Measurements from ENCODE around the gene TAF1A. TPM values are rescaled to one million over a fixed set of nuclear protein-coding genes. Genes with fewer than 3 reads are reported as not detected.

TAF1A gene
- polyA plus RNA-seq, 1 donor = 12.2 TPM

- no peaks in the 10 kb centered on the region for H3K4me1 ChIP-seq (ENCODE audit: control insufficient read depth, insufficient read depth, low read length)
- no peak overlapping the region for H3K27ac ChIP-seq (ENCODE audit: low read length)
- WGBS (ENCODE audit: insufficient coverage, low lambda C conversion rate) = 100% methylated on average over 1 of the region's 1 CpG
- H3K4me3 ChIP-seq (ENCODE audit: low read length) = no peak overlapping the region
- H3K9me3 ChIP-seq (ENCODE audit: control insufficient read depth, low read depth, low read length) = peaks cover 3% of the 10 kb centered on the region
- no peak for DNase-seq
- H3K27me3 ChIP-seq (ENCODE audit: control insufficient read depth, insufficient read depth, low read length) = no peaks in the 10 kb centered on the region
- no peaks in the 10 kb centered on the region for H3K36me3 ChIP-seq (ENCODE audit: control insufficient read depth, insufficient read depth, low read length)
These were observed 10.5 kb upstream of the TAF1A start for GRCh38 chr1:222600281-222600680.

DNA sequence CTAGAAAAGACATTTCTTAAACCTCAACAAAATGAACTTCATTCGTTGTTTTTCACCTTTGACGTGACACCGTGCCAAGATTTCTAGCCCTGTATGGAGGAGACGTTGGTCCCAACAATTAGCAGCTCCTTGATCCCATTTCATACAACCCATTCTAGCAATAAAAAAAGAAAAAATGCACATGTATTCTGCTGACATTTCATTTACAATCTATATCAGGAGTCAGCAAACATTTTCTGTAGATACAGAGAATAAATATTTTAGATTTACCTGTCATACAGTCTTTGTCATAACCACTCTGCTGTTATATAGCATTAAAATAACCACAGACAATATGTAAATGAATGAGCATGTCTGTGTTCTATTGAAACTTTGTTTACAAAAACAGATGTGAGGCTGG, 7.0 kb upstream of the TAF1A start:
- Histone ChIP-seq H3K4me1 (ENCODE audit: control insufficient read depth, insufficient read depth, low read length) (no peaks in the 10 kb centered on the region), H3K27ac (ENCODE audit: low read length) (no peak overlapping the region), H3K9me3 (ENCODE audit: control insufficient read depth, low read depth, low read length) (peaks cover 3% of the 10 kb centered on the region), H3K4me3 (ENCODE audit: low read length) (no peak overlapping the region), H3K36me3 (ENCODE audit: control insufficient read depth, insufficient read depth, low read length) (no peaks in the 10 kb centered on the region), H3K27me3 (ENCODE audit: control insufficient read depth, insufficient read depth, low read length) (no peaks in the 10 kb centered on the region)
- no CpG with 5 or more reads among the region's 4 CpGs for WGBS (ENCODE audit: insufficient coverage, low lambda C conversion rate)
- no peak for DNase-seq

DNA sequence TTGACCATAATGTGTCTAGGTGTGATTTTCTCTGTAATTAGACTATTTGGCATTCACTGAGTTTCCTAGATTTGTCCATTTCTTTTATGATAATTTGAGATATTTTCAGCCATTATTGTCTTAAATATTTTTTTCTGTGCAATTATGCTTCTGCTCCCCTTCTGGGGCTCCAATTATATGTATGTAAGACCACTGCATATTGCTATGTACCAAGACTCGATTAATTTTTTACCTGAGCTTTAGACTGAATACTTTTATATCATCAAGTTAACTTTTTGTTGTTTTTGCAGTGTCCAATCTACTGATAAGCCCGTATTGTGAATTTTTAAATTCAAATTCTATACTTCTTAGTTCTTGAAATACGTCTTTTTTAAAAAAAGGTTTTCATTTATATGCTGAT, 5.1 kb upstream of the TAF1A start:
- Histone ChIP-seq H3K27me3 (ENCODE audit: control insufficient read depth, insufficient read depth, low read length) (no peaks in the 10 kb centered on the region), H3K36me3 (ENCODE audit: control insufficient read depth, insufficient read depth, low read length) (no peaks in the 10 kb centered on the region), H3K4me3 (ENCODE audit: low read length) (no peak overlapping the region), H3K9me3 (ENCODE audit: control insufficient read depth, low read depth, low read length) (peaks cover 3% of the 10 kb centered on the region), H3K4me1 (ENCODE audit: control insufficient read depth, insufficient read depth, low read length) (peaks cover 4% of the 10 kb centered on the region), H3K27ac (ENCODE audit: low read length) (no peak overlapping the region)
- DNase-seq = no peak
- WGBS (ENCODE audit: insufficient coverage, low lambda C conversion rate) = 91% methylated on average over 3 of the region's 3 CpGs

DNA sequence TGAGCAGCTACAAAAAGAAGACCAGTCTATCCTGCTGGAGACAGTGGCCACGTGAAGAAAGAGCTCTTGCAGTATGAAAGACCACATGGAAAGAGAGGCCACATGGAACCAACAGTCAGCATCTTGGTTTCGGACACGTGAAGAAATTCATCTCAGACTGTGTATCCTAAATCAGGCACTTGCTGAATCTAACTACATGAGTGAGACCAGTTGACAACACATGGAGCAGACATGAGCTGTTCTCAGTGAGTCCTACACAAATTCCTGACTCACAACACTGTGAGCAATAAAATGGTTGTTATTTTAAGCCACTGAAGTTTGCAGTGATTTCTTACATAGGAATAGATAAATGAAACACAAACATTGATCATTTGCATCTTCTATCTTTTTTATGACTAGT, 2.4 kb upstream of the TAF1A start:
- Histone ChIP-seq H3K4me1 (ENCODE audit: control insufficient read depth, insufficient read depth, low read length) (peaks cover 4% of the 10 kb centered on the region), H3K27ac (ENCODE audit: low read length) (no peak overlapping the region), H3K27me3 (ENCODE audit: control insufficient read depth, insufficient read depth, low read length) (no peaks in the 10 kb centered on the region), H3K9me3 (ENCODE audit: control insufficient read depth, low read depth, low read length) (peaks cover 3% of the 10 kb centered on the region), H3K4me3 (ENCODE audit: low read length) (no peak overlapping the region), H3K36me3 (ENCODE audit: control insufficient read depth, insufficient read depth, low read length) (peaks cover 3% of the 10 kb centered on the region)
- no CpG with 5 or more reads among the region's 3 CpGs for WGBS (ENCODE audit: insufficient coverage, low lambda C conversion rate)
- DNase-seq = no peak

GRCh38 chr1:222588135-222588534, 1.6 kb downstream of the TAF1A start:
- no peak overlapping the region for H3K4me3 ChIP-seq (ENCODE audit: low read length)
- H3K27me3 ChIP-seq (ENCODE audit: control insufficient read depth, insufficient read depth, low read length) = no peaks in the 10 kb centered on the region

GRCh38 chr1:222586842-222587241, 2.9 kb downstream of the TAF1A start:
- no CpG with 5 or more reads among the region's 2 CpGs for WGBS (ENCODE audit: insufficient coverage, low lambda C conversion rate)
- Histone ChIP-seq H3K27me3 (ENCODE audit: control insufficient read depth, insufficient read depth, low read length) (no peaks in the 10 kb centered on the region), H3K27ac (ENCODE audit: low read length) (no peak overlapping the region), H3K4me1 (ENCODE audit: control insufficient read depth, insufficient read depth, low read length) (peaks cover 4% of the 10 kb centered on the region), H3K36me3 (ENCODE audit: control insufficient read depth, insufficient read depth, low read length) (peaks cover 22% of the 10 kb centered on the region), H3K9me3 (ENCODE audit: control insufficient read depth, low read depth, low read length) (no peaks in the 10 kb centered on the region), H3K4me3 (ENCODE audit: low read length) (no peak overlapping the region)
- no peak for DNase-seq

More at GRCh38 chr1:222588135-222588534, 1.6 kb downstream of the TAF1A start:
- peaks cover 4% of the 10 kb centered on the region for H3K4me1 ChIP-seq (ENCODE audit: control insufficient read depth, insufficient read depth, low read length)
- DNase-seq = no peak
- WGBS (ENCODE audit: insufficient coverage, low lambda C conversion rate) = no CpG with 5 or more reads among the region's 1 CpG
- H3K9me3 ChIP-seq (ENCODE audit: control insufficient read depth, low read depth, low read length) = no peaks in the 10 kb centered on the region
- no peak overlapping the region for H3K27ac ChIP-seq (ENCODE audit: low read length)
- H3K36me3 ChIP-seq (ENCODE audit: control insufficient read depth, insufficient read depth, low read length) = peaks cover 11% of the 10 kb centered on the region

- H3K4me3 ChIP-seq (ENCODE audit: low read length) = no peak overlapping the region
- WGBS (ENCODE audit: insufficient coverage, low lambda C conversion rate) = 95% methylated on average over 5 of the region's 5 CpGs
- H3K27ac ChIP-seq (ENCODE audit: low read length) = no peak overlapping the region
- H3K9me3 ChIP-seq (ENCODE audit: control insufficient read depth, low read depth, low read length) = no peaks in the 10 kb centered on the region
- H3K36me3 ChIP-seq (ENCODE audit: control insufficient read depth, insufficient read depth, low read length) = peaks cover 26% of the 10 kb centered on the region
- no peaks in the 10 kb centered on the region for H3K4me1 ChIP-seq (ENCODE audit: control insufficient read depth, insufficient read depth, low read length)
- DNase-seq = no peak
- H3K27me3 ChIP-seq (ENCODE audit: control insufficient read depth, insufficient read depth, low read length) = no peaks in the 10 kb centered on the region
These were observed 6.7 kb downstream of the TAF1A start for GRCh38 chr1:222583079-222583478.

DNA sequence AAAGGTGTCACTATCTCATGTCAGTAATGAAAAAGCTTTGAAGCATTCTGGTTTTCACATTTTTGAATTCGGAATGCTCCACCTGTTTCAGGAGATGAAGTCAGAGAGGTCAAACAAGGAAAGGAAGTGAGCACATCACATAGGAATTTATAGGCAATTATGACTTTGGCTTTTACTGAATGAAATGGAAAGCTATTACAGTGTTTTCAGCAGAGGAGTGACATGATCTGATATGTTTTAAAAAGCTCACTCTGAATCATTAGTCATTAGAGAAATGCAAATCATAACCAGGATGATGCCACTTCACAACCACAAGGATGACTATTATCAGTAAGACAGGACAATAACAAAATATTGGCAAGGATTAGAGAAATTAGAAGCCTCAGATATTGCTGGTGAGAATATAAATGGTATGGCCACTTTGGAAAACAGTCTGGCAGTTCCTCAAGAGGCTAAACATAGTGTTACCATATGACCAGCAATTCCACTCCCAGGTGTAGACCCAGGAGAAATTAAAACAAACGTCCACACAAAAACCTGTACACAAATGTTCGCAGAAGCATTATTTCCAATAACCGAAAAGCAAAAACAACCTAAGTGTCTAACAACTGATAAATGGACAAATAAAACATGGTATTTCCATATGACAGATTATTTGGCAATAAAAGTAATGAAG, 7.5 kb downstream of the TAF1A start:
- no peak for DNase-seq
- Histone ChIP-seq H3K27me3 (ENCODE audit: control insufficient read depth, insufficient read depth, low read length) (no peaks in the 10 kb centered on the region), H3K9me3 (ENCODE audit: control insufficient read depth, low read depth, low read length) (no peaks in the 10 kb centered on the region), H3K27ac (ENCODE audit: low read length) (no peak overlapping the region), H3K4me1 (ENCODE audit: control insufficient read depth, insufficient read depth, low read length) (no peaks in the 10 kb centered on the region), H3K36me3 (ENCODE audit: control insufficient read depth, insufficient read depth, low read length) (peaks cover 26% of the 10 kb centered on the region), H3K4me3 (ENCODE audit: low read length) (no peak overlapping the region)
- WGBS (ENCODE audit: insufficient coverage, low lambda C conversion rate) = 100% methylated on average over 1 of the region's 4 CpGs

GRCh38 chr1:222579316-222579715, 10.4 kb downstream of the TAF1A start:
- Histone ChIP-seq H3K9me3 (ENCODE audit: control insufficient read depth, low read depth, low read length) (no peaks in the 10 kb centered on the region), H3K4me3 (ENCODE audit: low read length) (no peak overlapping the region), H3K27ac (ENCODE audit: low read length) (no peak overlapping the region), H3K4me1 (ENCODE audit: control insufficient read depth, insufficient read depth, low read length) (no peaks in the 10 kb centered on the region), H3K27me3 (ENCODE audit: control insufficient read depth, insufficient read depth, low read length) (no peaks in the 10 kb centered on the region), H3K36me3 (ENCODE audit: control insufficient read depth, insufficient read depth, low read length) (peaks cover 35% of the 10 kb centered on the region)
- WGBS (ENCODE audit: insufficient coverage, low lambda C conversion rate) = no CpG with 5 or more reads among the region's 3 CpGs
- no peak for DNase-seq

DNA sequence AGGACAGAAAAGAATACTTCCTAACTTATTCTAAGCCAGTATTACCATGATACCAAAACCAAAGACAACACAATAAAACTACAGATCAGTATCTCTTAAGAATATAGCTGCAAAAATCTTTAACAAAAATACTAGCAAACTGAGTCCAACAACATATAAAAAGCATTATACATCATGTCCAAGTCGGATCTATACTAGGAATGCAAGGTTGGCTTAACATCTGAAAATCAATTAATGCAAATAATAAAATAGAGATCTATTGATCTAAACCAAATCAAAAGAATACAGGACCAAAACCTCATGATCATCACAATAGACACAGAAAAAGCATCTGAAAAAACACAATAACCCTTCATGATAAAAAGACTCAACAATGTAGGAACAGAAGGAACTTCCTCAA, 18.9 kb downstream of the TAF1A start:
- 100% methylated on average over 1 of the region's 1 CpG for WGBS (ENCODE audit: insufficient coverage, low lambda C conversion rate)
- Histone ChIP-seq H3K36me3 (ENCODE audit: control insufficient read depth, insufficient read depth, low read length) (peaks cover 29% of the 10 kb centered on the region), H3K9me3 (ENCODE audit: control insufficient read depth, low read depth, low read length) (no peaks in the 10 kb centered on the region), H3K27me3 (ENCODE audit: control insufficient read depth, insufficient read depth, low read length) (no peaks in the 10 kb centered on the region), H3K4me1 (ENCODE audit: control insufficient read depth, insufficient read depth, low read length) (no peaks in the 10 kb centered on the region), H3K4me3 (ENCODE audit: low read length) (no peak overlapping the region), H3K27ac (ENCODE audit: low read length) (no peak overlapping the region)
- no peak for DNase-seq

DNA sequence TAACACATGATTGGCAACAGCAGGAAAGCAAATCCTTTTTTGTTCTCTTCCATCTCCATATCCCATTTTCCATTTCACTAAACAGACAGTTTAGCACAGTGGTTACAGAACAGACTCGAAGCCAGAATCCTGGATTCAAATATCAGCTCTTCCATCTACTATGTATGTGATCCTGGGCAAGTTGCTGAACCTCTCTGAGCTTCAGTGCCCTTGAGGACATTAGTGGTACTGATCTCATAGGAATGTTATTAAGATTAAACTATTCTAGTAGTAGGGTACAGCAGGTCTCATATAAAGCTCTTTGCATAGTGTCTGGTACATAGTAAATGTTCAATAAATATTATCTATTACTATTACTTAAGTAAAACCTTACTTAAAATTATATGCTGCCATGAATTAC, 28.1 kb downstream of the TAF1A start:
- no peak overlapping the region for H3K4me3 ChIP-seq (ENCODE audit: low read length)
- peaks cover 35% of the 10 kb centered on the region for H3K36me3 ChIP-seq (ENCODE audit: control insufficient read depth, insufficient read depth, low read length)
- no peaks in the 10 kb centered on the region for H3K4me1 ChIP-seq (ENCODE audit: control insufficient read depth, insufficient read depth, low read length)
- no peaks in the 10 kb centered on the region for H3K9me3 ChIP-seq (ENCODE audit: control insufficient read depth, low read depth, low read length)
- no peak for DNase-seq
- WGBS (ENCODE audit: insufficient coverage, low lambda C conversion rate) = no CpG with 5 or more reads among the region's 1 CpG
- no peaks in the 10 kb centered on the region for H3K27me3 ChIP-seq (ENCODE audit: control insufficient read depth, insufficient read depth, low read length)
- H3K27ac ChIP-seq (ENCODE audit: low read length) = no peak overlapping the region

All from large intestine (tissue), 3 donors.